GM13976 (cell line): ENCODE data around the gene PFDN5.

Experiments
- DNase-seq: peaks from one replicate; pipeline ENCODE4 v3.0.0; 2012; ENCODE audit warnings: low spot score
- in situ Hi-C: fragments of 300-500 bp; cut with MboI; formaldehyde crosslinking; loops from one replicate; pipeline ENCODE4 v1.12.0; 2022; ENCODE audit warnings: low sequenced_read_pairs, mixed read lengths, inconsistent platforms; ENCODE audit not compliant: unreplicated experiment
- TF ChIP-seq, protein P1 (sequence below): IDR thresholded peaks from 2 replicates; pipeline ENCODE4 v1.5.1; 2012; ENCODE audit warnings: borderline replicate concordance, mild to moderate bottlenecking; ENCODE audit not compliant: insufficient read depth; ENCODE audit errors: extremely low read depth, missing control alignments, control extremely low read depth

PFDN5 gene

DNA sequence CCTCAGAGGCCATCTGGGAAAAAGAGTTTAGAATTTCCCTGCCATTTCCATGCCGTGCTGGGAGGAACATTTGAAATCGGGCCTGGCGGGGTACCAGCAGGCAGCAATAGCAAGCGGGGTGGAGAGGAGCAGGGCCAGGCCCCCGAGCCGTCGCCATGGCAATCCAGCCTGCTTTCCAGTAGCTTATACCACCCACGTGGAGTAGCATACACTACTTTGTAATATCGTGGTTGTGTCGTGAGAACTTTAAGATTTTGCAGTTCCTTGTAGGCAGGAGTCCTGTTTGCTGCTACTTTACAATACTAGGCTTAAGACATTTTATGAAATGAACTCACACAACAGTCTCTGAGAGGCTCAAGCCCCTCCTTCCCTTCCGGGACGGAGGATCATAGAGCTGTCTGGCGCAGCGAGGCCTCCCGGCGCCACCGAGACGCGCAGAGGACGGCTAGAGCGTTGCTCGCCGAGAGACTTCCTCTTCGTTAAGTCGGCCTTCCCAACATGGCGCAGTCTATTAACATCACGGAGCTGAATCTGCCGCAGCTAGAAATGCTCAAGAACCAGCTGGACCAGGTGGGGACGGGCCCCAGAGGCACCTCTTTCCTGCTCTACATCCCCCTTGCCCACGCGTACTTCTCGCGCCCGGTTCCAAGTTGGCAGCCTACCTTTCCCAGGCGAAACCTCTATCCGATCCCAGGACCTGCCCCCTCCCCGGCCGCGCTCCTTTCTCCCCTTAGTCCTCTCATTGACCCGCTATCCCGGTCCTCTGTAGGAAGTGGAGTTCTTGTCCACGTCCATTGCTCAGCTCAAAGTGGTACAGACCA lies at the start of gene PFDN5:
TSS of gene PFDN5 (plus strand) at position 473 of the 821 bp plus-strand sequence. CDS start at position 499, 26 bp downstream.
- TF ChIP-seq, protein P1, sequence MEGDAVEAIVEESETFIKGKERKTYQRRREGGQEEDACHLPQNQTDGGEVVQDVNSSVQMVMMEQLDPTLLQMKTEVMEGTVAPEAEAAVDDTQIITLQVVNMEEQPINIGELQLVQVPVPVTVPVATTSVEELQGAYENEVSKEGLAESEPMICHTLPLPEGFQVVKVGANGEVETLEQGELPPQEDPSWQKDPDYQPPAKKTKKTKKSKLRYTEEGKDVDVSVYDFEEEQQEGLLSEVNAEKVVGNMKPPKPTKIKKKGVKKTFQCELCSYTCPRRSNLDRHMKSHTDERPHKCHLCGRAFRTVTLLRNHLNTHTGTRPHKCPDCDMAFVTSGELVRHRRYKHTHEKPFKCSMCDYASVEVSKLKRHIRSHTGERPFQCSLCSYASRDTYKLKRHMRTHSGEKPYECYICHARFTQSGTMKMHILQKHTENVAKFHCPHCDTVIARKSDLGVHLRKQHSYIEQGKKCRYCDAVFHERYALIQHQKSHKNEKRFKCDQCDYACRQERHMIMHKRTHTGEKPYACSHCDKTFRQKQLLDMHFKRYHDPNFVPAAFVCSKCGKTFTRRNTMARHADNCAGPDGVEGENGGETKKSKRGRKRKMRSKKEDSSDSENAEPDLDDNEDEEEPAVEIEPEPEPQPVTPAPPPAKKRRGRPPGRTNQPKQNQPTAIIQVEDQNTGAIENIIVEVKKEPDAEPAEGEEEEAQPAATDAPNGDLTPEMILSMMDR: no peak
- in situ Hi-C loops: no loop called here

DNA sequence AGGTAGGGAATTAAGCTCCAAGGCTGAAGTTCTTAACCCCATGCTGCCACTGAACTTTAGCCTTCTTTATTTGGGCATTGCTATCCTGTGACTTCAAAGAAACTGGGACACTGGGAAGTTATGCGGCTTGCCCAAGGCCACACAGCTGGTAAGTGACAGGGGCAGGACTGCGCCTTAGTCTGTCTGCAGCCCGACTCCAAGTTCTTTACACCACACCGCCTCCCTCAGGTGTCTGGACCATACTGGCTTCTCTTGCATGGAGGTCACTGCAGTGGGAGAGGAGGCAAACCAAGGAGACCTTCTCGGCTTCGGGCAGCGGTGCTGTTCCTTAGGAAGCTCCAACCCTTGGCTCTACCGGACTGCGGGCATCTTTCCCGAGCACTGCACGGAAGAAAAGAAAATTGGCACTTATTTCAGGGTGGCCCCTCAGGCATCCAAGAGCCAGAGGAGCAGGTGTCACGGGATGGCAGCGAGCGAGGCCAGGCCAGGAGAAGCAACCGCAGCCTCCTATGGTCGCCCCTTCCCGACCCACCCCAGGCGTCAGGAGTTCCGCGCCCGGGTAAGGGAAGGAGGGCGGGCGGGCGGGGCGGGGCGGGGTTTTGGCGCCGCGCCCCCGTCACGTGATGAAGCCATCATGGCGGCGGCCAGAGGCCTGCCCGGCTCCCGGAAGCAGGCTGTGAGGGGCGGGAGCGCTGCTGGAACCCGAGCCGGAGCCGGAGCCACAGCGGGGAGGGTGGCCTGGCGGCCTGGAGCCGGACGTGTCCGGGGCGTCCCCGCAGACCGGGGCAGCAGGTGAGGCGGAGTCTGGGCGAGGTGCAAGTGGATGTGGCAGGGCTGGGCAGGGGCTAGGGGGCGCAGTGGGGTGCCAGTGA lies 43.6 kb upstream of the PFDN5 start:
- TF ChIP-seq, protein P1: peak; percentile 61
- DNase-seq: peak; percentile 95
- in situ Hi-C loops: no loop called here

More for the DNA sequence above, at the start of gene PFDN5:
- DNase-seq: peak; percentile 93

DNA sequence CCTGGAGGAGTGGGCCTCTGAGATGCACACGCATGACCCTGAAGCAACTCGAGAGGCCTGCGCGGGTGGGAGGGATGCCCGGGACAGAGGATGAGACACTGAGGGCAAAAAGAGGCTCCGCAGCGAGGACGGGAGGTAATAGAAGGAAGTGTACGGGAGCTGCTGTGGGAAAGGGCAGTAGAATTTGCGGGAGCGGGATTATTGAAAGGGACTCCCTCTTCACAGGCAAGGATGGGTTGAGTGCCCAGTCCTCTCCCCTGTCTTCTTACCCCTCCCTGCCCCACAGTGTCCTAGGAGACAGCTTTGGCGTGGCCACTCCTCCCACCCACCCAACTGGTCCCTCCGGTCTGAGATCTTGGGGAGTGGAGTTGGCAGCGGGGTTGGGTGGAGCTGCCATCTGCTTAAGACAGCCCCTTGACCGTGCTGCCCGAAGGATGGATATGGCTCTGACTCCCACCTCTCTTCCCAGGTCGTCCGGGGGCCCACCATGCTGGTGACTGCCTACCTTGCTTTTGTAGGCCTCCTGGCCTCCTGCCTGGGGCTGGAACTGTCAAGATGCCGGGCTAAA lies 42.9 kb upstream of the PFDN5 start:
- TF ChIP-seq, protein P1: no peak
- in situ Hi-C loops: no loop called here
- DNase-seq: no peak

GRCh38 chr12:53253298-53253697 lies 42.0 kb upstream of the PFDN5 start:
- TF ChIP-seq, protein P1: no peak
- in situ Hi-C loops: no loop called here
- no peak for DNase-seq

DNA sequence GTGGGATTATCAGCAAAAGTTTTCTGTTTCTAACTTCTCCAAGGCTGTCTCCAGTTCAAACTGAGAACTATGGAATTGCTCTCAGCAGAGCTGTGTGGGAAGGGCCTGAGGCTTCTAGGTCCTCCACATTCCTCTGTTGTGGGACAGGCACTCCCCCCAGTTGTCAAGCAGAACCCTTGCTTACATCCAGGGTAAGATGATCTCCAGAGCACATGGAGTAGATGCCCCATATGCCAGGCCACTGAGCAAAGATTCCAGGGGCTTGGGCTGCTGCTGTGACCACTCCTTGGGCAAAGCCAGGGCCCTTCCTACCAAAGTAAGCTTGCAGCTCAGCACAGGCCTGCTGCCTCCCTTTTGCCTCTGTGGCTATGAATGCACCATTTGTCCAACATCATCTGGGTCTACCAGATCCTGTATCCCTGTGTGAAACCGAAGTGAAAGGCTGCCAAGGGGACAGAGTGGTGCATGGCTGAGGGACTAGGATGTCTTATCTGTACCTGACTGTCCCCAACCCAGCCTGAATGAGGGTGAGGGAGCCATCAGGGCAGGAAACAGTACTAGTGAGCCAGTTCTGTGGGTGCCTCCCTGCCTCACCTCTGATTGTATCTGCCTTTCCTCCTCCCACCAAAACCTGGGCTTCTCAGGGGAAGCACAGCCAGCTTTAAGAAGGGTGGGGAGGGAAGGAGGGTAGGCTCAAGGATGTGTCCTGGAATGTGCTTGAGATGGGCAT lies 40.4 kb upstream of the PFDN5 start:
- in situ Hi-C loops: no loop called here
- TF ChIP-seq, protein P1: no peak

DNA sequence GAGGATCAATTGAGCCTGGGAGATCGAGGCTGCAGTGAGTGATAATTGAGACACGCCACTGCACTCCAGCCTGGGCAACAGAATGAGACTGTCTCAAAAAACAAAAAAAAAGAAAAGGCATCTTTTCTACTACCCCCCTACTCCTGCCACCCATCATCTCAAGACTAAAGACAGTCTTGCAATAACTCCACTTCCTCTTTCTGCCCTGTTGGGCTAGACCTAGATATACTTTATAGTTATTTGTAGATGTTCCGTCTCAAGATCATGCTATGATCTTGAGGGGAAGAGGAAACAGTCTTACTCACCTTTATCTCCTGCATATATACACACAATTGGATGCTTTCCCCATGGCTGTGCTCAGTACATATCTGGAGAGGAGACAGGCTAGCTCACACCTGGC lies 39.3 kb upstream of the PFDN5 start:
- DNase-seq: peak; percentile 58
- in situ Hi-C loops: no loop called here
- TF ChIP-seq, protein P1: no peak

More for the DNA sequence above, 40.4 kb upstream of the PFDN5 start:
- no peak for DNase-seq
